ENCODE results near the gene AHRR.
A peak's percentile ranks its signal among the peaks of the same experiment; 100 is the strongest.

The AHRR gene

GRCh38 chr5:443239-444151 is 122.0 kb downstream of the AHRR start:
- peak; percentile 23 for DNase-seq (ENCODE audit: low spot score)

GRCh38 chr5:444226-444625 is 122.7 kb downstream of the AHRR start:
- DNase-seq (ENCODE audit: low spot score): no peak

- DNase-seq (ENCODE audit: low spot score): no peak
These were observed 124.1 kb downstream of the AHRR start for GRCh38 chr5:445591-445990.

GRCh38 chr5:446066-446882 is 124.8 kb downstream of the AHRR start:
- DNase-seq (ENCODE audit: low spot score): no peak

- peak; percentile 47 for DNase-seq (ENCODE audit: low spot score)
These were observed 125.4 kb downstream of the AHRR start for GRCh38 chr5:446883-447263.

GRCh38 chr5:447501-447900 is 126.0 kb downstream of the AHRR start:
- no peak for DNase-seq (ENCODE audit: low spot score)

GRCh38 chr5:448061-448765 is 126.7 kb downstream of the AHRR start:
- no peak for DNase-seq (ENCODE audit: low spot score)

- DNase-seq (ENCODE audit: low spot score): no peak
These were observed 127.2 kb downstream of the AHRR start for GRCh38 chr5:448766-449090.

GRCh38 chr5:449151-449550 is 127.6 kb downstream of the AHRR start:
- DNase-seq (ENCODE audit: low spot score): no peak

- no peak for DNase-seq (ENCODE audit: low spot score)
These were observed 130.3 kb downstream of the AHRR start for GRCh38 chr5:451587-452458.

GRCh38 chr5:452978-453710 is 131.6 kb downstream of the AHRR start:
- no peak for DNase-seq (ENCODE audit: low spot score)

GRCh38 chr5:453725-454481 is 132.4 kb downstream of the AHRR start:
- DNase-seq (ENCODE audit: low spot score): no peak

- DNase-seq (ENCODE audit: low spot score): no peak
These were observed 133.4 kb downstream of the AHRR start for GRCh38 chr5:454936-455335.

- no peak for DNase-seq (ENCODE audit: low spot score)
These were observed 134.3 kb downstream of the AHRR start for GRCh38 chr5:455806-456205.

GRCh38 chr5:456351-457194 is 135.1 kb downstream of the AHRR start:
- DNase-seq (ENCODE audit: low spot score): peak; percentile 54

GRCh38 chr5:457195-457961 is 135.9 kb downstream of the AHRR start:
- no peak for DNase-seq (ENCODE audit: low spot score)

GRCh38 chr5:458547-459353 is 137.2 kb downstream of the AHRR start:
- peak; percentile 95 for DNase-seq (ENCODE audit: low spot score)
